Stimulated activated naive B cell treated with anti-CD40 and anti-IgM and Interleukin-4, amounts not matched to agents 10 μg/mL and 1 μg/mL and 100 μg/mL, for 72 hours (primary cell): Measurements from ENCODE around the gene NLRC5.
A peak's percentile ranks its signal among the peaks of the same experiment; 100 is the strongest.
"Not testable (repeated sequence)": the region's sequence is repeated elsewhere in the genome, so short reads cannot be mapped to it uniquely, and the experiment has no call there.

Experiments used
- ATAC-seq, 2 donors: fragments of 150-1000 bp; cut with Tn5 transposase; replicated peaks; 2 replicates each; pipeline ENCODE4 v1.10.0; 2021; ENCODE audit warnings: moderate library complexity in 1 of 2
- DNase-seq: peaks from one replicate; pipeline ENCODE4 v3.0.0; 2021
- H3K27ac Mint-ChIP-seq: one replicate; pipeline ENCODE4 v1.8.0; 2022; ENCODE audit warnings: mild to moderate bottlenecking, mixed read lengths
- H3K27me3 Mint-ChIP-seq, 2 donors: one replicate each; pipeline ENCODE4 v1.8.0; 2022; ENCODE audit warnings: mixed read lengths in 2 of 2
- H3K36me3 Mint-ChIP-seq, 2 donors: one replicate each; pipeline ENCODE4 v1.8.0; 2022; ENCODE audit warnings: mixed read lengths in 2 of 2, mild to moderate bottlenecking in 1 of 2
- H3K4me1 Mint-ChIP-seq, 2 donors: one replicate each; pipeline ENCODE4 v1.8.0; 2022; ENCODE audit warnings: mixed read lengths in 2 of 2, mild to moderate bottlenecking in 1 of 2
- H3K4me3 Mint-ChIP-seq, 2 donors: one replicate each; pipeline ENCODE4 v1.8.0; 2022; ENCODE audit warnings: mild to moderate bottlenecking in 2 of 2, mixed read lengths in 2 of 2, moderate library complexity in 1 of 2
- H3K9me3 Mint-ChIP-seq, 2 donors: one replicate each; pipeline ENCODE4 v1.8.0; 2022; ENCODE audit warnings: mixed read lengths in 2 of 2, mild to moderate bottlenecking in 1 of 2

NLRC5 gene

DNA sequence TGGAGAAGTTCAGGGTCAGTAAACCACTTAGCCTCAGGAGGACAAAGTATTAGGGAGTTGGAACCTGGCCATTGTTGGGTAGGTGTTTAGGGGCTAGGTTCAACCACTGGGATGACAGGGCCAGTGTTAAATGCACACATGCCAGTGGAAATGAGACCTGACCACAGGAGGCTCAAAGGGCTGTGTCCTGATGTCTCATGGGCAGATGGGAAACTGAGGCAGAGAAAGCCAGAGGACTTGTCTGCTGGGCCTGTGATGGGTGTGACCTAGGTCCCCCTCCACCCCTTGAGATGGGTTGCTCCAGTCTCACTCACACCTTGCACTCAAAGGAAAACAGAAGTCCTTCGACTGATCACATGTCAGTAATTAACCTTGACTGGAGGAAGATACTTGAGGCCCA is 119.1 kb downstream of the NLRC5 start:
- Mint-ChIP-seq H3K9me3 (no peaks in the 10 kb centered on the region), H3K4me1 (peaks cover 11 to 24% of the 10 kb centered on the region in 2 donors), H3K27me3 (no peaks in the 10 kb centered on the region), H3K4me3 (no peak overlapping the region), H3K27ac (peak overlapping the region; percentile 5), H3K36me3 (peaks cover 0 to 9% of the 10 kb centered on the region in 2 donors)
- ATAC-seq (no peak), DNase-seq (no peak)

DNA sequence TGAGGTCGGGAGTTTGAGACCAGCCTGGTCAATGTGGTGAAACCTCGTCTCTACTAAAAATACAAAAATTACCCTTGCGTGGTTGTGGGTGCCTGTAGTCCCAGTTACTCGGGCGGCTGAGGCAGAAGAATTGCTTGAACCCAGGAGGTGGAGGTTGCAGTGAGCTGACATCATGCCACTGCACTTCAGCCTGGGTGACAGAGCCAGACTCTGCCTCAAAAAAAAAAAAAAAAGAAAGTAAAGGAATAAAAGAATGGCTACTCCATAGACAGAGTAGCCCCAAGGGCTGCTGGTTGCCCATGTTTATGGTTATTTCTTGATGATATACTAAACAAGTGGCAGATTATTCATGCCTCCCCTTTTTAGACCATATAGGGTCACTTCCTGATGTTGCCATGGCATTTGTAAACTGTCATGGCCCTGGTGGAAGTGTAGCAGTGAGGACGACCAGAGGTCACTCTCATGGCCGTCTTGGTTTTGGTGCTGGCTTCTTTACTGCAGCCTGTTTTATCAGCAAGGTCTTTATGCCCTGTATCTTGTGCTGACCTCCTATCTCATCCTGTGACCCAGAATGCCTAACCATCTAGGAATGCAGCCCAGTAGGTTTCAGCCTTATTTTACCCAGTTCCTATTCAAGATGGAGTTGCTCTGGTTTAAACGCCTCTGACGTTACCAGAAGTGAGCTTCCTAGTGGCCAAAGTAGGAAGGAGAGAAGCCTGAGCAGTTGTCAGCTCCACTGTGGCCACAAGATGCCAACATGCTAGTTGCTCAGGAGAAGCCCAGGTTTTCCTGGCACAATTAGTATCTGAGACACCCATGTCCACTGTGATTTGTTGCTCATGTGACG is 120.1 kb downstream of the NLRC5 start:
- H3K9me3 Mint-ChIP-seq, H3K27me3 Mint-ChIP-seq, ATAC-seq, DNase-seq, H3K4me3 Mint-ChIP-seq: not testable (repeated sequence)
- H3K4me1 Mint-ChIP-seq: peaks cover 9 to 21% of the 10 kb centered on the region in 2 donors
- peak overlapping the region; percentile 20 for H3K27ac Mint-ChIP-seq
- H3K36me3 Mint-ChIP-seq: peaks cover 0 to 15% of the 10 kb centered on the region in 2 donors

DNA sequence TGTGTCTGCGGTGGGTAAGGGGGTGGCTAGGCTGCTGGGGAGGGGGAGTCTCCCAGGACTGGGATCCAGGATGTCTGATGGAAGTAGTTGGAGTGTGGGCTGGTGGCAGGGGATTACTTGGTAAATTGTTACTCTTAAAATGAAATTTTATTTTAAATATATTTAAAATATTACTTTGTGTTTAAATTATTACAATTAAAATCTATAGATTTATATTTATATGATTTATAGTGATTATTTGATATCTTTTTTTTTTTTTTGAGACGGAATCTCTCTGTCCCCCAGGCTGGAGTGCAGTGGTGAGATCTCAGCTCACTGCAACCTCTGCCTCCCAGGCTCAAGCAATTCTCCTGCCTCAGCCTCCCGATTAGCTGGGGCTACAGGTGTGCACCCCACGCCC is 121.6 kb downstream of the NLRC5 start:
- Mint-ChIP-seq H3K4me3 (no peak overlapping the region), H3K36me3 (peaks cover 2 to 16% of the 10 kb centered on the region in 2 donors), H3K4me1 (peaks cover 3 to 18% of the 10 kb centered on the region in 2 donors), H3K9me3 (no peaks in the 10 kb centered on the region), H3K27ac (no peak overlapping the region), H3K27me3 (no peaks in the 10 kb centered on the region)
- ATAC-seq (no peak), DNase-seq (no peak)

DNA sequence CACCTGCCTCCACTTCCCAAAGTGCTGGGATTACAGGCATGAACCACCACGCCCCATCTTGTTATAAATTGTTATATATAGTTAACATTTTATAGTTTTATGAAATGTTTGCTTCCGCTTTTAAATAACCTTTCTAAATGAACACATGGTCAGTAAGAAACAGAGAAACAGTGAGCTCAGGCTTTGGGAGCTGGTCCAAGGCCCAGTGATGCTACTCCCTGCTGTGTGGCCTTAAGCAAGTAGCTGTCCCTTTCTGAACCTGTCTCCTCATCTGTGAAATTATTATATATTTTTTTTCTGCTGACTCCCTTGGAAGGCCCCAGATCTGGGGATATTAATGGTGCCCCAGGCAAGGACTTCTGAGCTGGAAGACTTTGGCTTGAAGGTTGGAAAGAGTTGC is 122.1 kb downstream of the NLRC5 start:
- no peak overlapping the region for H3K4me3 Mint-ChIP-seq
- H3K36me3 Mint-ChIP-seq: peaks cover 6 to 20% of the 10 kb centered on the region in 2 donors
- no peaks in the 10 kb centered on the region for H3K9me3 Mint-ChIP-seq
- no peak overlapping the region for H3K27ac Mint-ChIP-seq
- peaks cover 1 to 15% of the 10 kb centered on the region in 2 donors for H3K4me1 Mint-ChIP-seq
- no peaks in the 10 kb centered on the region for H3K27me3 Mint-ChIP-seq
- DNase-seq (no peak), ATAC-seq (no peak)

DNA sequence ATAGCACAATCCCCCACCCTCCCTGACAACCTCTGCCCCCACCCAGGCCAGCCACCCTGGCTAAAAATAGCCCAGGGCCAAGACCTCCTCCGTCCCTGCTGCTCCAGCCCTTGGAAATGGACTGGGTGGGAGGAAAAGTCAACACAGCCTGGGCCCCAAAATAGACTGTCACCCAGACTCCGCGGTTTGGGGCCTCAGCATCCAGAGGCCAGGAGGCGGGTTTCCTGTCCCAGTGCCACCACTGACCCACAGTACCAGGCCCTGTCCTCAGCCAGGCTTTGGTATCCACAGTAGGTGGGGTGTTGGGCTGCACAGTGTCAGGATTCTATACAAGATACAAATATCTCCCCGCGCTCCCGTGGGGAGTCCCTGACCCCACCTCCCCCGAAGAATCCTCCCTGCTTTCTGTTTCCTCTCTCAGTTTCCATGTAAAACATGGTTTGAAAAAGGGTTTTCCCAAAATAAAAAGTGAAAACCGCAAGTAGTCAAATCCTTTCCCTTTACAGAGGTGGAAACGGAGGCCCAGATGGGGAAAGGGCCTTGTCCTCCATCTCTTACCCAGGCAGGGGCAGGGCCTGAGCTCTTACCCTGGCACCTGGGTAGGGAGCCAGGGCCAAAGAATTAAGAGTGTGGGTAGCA is 123.2 kb downstream of the NLRC5 start:
- H3K4me3 Mint-ChIP-seq: no peak overlapping the region
- no peaks in the 10 kb centered on the region for H3K27me3 Mint-ChIP-seq
- peaks cover 12 to 24% of the 10 kb centered on the region in 2 donors for H3K36me3 Mint-ChIP-seq
- no peak for DNase-seq
- no peak overlapping the region for H3K27ac Mint-ChIP-seq
- H3K4me1 Mint-ChIP-seq: peaks cover 0 to 11% of the 10 kb centered on the region in 2 donors
- H3K9me3 Mint-ChIP-seq: no peaks in the 10 kb centered on the region
- peak in 1 of 2 donors; percentile 6 for ATAC-seq

DNA sequence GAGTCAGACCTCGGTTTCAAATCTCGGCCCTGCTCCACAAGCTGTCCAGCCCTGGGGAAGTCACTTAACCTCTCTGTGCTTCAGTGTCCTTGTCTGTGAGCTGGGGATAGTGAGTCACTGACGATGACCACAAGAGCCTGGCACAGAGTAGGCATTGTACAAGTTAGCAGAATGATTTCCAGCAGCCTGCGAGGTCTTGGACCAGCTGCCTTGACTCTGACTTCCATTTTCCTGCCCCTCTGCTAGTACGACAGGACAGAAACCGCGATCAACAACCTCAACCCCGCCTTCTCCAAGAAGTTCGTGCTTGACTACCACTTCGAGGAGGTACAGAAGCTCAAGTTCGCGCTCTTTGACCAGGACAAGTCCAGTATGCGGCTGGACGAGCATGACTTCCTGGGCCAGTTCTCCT is 123.7 kb downstream of the NLRC5 start:
- no peak for DNase-seq
- peaks cover 0 to 11% of the 10 kb centered on the region in 2 donors for H3K4me1 Mint-ChIP-seq
- peaks cover 15 to 29% of the 10 kb centered on the region in 2 donors for H3K36me3 Mint-ChIP-seq
- H3K9me3 Mint-ChIP-seq: no peaks in the 10 kb centered on the region
- H3K4me3 Mint-ChIP-seq: no peak overlapping the region
- H3K27me3 Mint-ChIP-seq: no peaks in the 10 kb centered on the region
- ATAC-seq: peak in 1 of 2 donors; percentile 55
- no peak overlapping the region for H3K27ac Mint-ChIP-seq

DNA sequence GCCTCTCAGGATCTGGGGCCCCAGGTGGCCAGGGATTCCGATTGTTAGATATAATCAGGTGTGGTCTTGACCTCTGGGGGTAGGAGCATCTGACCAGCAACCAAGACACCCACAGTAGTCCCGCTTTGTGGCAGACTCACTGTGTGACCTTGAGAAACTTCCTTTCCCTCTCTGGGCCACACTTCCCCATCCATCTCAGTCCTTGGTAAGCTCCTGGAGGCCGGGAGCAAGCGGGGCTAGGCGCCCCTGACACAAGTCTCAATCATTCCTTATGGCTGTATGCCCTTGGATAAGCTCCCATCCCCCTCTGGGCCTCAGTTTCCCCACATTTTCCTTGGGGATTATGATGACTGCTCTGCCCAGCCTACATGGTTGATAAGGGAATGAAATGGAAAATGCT is 124.3 kb downstream of the NLRC5 start:
- DNase-seq (no peak), ATAC-seq (no peak)
- Mint-ChIP-seq H3K27me3 (no peaks in the 10 kb centered on the region), H3K4me1 (peaks cover 0 to 8% of the 10 kb centered on the region in 2 donors), H3K36me3 (peaks cover 17 to 33% of the 10 kb centered on the region in 2 donors), H3K9me3 (no peaks in the 10 kb centered on the region), H3K4me3 (no peak overlapping the region), H3K27ac (peak overlapping the region; percentile 51)

DNA sequence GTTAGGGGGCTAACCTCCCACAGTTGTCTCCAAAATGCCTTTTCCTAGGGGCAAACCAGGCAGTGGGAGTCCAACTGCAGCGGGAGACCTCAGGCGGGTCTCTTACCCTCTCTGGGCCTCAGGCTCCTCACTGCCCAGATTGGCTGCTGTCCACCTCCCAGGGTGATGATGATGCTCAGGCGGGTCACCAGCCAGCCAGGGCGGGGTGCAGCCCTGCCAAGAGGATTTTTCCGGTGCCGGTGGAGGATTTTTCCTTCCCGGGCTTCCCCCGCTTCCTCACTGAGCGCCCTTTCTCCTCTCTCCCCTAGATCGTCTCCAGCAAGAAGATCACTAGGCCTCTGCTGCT is 125.8 kb downstream of the NLRC5 start:
- peaks cover 17 to 33% of the 10 kb centered on the region in 2 donors for H3K36me3 Mint-ChIP-seq
- no peaks in the 10 kb centered on the region for H3K27me3 Mint-ChIP-seq
- no peak overlapping the region for H3K4me3 Mint-ChIP-seq
- DNase-seq (no peak), ATAC-seq (no peak)
- no peak overlapping the region for H3K27ac Mint-ChIP-seq
- H3K4me1 Mint-ChIP-seq: peaks cover 6 to 16% of the 10 kb centered on the region in 2 donors
- H3K9me3 Mint-ChIP-seq: no peaks in the 10 kb centered on the region

DNA sequence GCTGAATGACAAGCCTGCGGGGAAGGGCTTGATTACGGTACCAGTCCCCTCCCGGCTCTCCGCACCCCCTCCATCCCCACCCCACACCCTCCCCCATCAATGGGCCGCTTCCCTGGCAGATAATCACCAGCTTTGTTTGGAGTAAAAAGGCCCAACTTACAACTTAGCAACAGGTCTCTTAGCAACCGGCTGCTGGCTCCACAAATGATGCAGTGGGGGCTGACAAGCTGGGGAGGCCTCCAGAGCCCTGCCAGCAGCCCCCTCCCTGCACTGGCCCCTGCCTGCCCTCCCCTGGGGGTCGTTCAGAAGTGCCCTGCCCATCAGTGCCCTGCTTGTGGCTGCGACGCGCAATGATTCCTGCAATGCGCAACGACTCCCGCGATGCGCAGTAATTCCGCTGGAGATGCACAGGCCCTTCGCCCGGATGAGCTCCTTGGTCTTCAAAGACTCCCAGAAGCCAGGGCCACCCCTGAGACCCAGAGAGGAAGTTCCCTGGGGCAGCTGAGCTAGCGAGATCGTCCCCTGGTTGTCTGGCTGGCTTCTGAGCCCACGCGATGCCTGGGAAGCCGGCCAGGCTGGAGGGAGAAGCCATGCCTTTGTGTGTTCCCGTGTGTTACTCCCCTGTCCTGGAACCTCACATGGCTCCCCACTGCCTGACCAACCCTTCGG is 126.3 kb downstream of the NLRC5 start:
- Mint-ChIP-seq H3K4me1 (peaks cover 6 to 16% of the 10 kb centered on the region in 2 donors), H3K27ac (no peak overlapping the region), H3K4me3 (no peak overlapping the region), H3K9me3 (no peaks in the 10 kb centered on the region), H3K36me3 (peaks cover 19 to 30% of the 10 kb centered on the region in 2 donors), H3K27me3 (no peaks in the 10 kb centered on the region)
- ATAC-seq: no peak
- DNase-seq: no peak

DNA sequence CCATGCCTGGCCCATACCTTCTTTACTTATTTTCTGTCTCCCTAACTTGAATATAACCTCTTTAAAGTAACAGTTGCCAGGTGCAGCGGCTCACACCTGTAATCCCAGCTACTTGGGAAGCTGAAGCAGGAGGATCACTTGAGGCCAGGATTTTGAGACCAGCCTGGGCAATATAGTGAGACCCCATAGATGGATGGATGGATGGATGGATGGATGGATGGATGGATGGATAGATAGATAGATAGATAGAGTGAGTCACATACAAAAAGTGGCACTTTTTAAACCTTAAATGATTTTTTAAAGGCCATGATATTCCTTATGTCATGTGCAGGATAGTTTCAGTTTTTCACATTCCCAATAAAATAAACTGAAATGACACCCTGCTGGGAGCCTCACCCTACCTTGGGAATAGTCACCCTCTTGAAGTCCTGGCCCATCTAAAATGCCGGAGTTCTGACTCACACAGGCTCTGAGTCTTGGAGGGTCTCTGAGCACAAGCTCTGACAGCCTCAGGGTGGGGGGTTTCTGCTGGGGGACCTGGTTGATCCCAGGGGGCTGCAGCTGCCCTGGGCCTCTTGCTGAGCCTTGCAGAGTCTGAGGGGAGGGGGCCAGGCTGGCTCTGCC is 129.2 kb downstream of the NLRC5 start:
- no peak for ATAC-seq
- H3K4me3 Mint-ChIP-seq: no peak overlapping the region
- DNase-seq: no peak
- no peaks in the 10 kb centered on the region for H3K9me3 Mint-ChIP-seq
- peaks cover 6 to 9% of the 10 kb centered on the region in 2 donors for H3K4me1 Mint-ChIP-seq
- H3K36me3 Mint-ChIP-seq: peaks cover 28 to 32% of the 10 kb centered on the region in 2 donors
- no peaks in the 10 kb centered on the region for H3K27me3 Mint-ChIP-seq
- H3K27ac Mint-ChIP-seq: no peak overlapping the region

DNA sequence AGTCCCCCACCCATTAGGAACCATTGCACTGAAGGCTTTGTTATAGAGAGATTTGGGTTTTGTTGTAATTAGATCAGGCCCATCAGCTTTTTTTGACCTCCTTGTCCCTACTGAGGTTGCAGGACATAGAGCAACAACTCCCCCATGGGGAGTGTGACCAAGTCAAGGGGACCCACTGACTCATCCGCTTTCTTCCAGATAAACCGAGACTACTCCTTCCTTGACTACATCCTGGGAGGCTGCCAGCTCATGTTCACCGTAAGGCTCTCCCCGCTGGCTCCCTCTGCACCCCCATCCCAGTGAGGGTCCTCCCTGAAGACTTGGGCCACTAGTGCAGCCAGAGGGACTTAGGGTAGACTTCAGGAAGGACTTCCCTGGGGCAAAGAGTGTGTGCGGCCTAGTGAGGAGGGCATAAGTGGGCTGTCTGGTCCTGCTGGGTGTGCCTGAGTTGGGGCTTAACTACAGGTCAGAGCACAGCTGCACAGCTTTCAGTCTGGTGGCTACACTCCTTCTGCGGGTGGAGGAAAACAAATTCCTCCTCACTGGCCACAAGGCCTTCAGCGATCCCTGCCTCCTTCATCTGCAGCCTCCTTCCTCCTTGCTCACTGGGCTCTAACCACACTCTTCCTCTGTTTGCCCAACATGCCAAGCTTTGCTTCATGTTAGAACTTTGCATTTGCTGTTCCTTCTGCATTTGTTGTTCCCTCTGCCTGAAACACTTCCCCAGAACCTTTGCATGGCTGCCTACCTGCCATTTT is 134.0 kb downstream of the NLRC5 start:
- H3K4me1 Mint-ChIP-seq: peaks cover 14 to 19% of the 10 kb centered on the region in 2 donors
- H3K9me3 Mint-ChIP-seq: peaks cover 0 to 4% of the 10 kb centered on the region in 2 donors
- no peak for DNase-seq
- no peak overlapping the region for H3K27ac Mint-ChIP-seq
- ATAC-seq: no peak
- peaks cover 35 to 39% of the 10 kb centered on the region in 2 donors for H3K36me3 Mint-ChIP-seq
- no peaks in the 10 kb centered on the region for H3K27me3 Mint-ChIP-seq
- no peak overlapping the region for H3K4me3 Mint-ChIP-seq

DNA sequence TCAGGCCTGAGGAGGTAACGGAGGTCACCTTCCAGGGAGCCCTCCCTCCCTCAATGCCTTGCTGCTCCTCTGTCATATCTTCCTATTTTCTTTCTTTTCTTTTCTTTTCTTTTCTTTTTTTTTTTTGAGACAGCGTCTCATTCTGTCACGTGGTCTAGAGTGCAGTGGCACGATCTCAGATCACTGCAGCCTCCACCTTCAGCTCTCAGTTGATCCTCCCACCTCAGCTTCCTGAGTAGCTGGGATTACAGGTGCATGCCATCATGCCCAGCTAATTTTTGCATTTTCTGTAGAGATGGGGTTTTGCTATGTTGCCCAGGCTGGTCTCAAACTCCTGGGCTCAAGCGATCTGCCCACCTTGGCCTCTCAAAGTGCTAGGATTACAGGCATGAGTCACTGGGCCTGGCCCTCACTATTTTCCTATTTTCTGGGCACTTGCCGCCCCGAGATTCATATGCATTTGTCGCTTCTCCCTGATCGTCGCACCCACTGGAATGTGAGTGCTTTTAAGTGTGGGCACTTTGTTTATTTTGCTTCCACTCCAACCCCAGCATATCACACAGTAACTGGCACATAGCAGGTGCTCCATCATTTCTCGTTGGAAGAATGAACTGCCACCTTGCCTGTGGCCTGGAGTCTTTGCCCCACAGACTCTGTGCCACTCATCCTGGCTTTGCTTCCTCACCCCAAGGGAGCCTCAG is 134.8 kb downstream of the NLRC5 start:
- ATAC-seq: no peak

DNA sequence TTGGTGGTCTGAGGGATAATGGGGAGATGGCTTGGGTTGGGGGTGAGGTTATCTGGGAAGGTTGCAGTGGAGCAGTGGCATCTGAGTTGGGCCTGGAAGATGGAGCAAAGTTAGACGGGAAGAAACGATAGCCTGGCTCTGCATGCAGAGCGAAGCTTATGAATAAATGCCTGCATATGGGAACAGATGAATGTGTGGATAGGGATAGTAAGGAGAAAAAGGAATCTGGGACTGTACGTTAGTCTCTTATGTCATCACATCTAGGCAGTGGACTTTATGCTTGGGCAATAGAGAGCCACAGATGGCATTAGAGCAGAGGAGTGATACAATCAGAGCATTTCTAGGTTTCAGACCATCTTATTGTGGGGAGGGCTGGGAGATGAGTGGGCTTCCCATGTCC is 136.0 kb downstream of the NLRC5 start:
- H3K36me3 Mint-ChIP-seq: peaks cover 38 to 50% of the 10 kb centered on the region in 2 donors
- DNase-seq: no peak
- no peaks in the 10 kb centered on the region for H3K27me3 Mint-ChIP-seq
- H3K27ac Mint-ChIP-seq: no peak overlapping the region
- no peak for ATAC-seq
- peaks cover 13 to 18% of the 10 kb centered on the region in 2 donors for H3K4me1 Mint-ChIP-seq
- no peak overlapping the region for H3K4me3 Mint-ChIP-seq
- H3K9me3 Mint-ChIP-seq: peaks cover 0 to 4% of the 10 kb centered on the region in 2 donors

More for the DNA sequence above, 134.8 kb downstream of the NLRC5 start:
- Mint-ChIP-seq H3K4me3 (no peak overlapping the region), H3K27ac (no peak overlapping the region), H3K36me3 (peaks cover 36 to 43% of the 10 kb centered on the region in 2 donors), H3K27me3 (no peaks in the 10 kb centered on the region), H3K9me3 (peaks cover 0 to 4% of the 10 kb centered on the region in 2 donors), H3K4me1 (peaks cover 17 to 24% of the 10 kb centered on the region in 2 donors)
- DNase-seq: no peak
